GM19324 (cell line): ENCODE data around the gene RNU5B-1.
"Not testable (repeated sequence)": the region's sequence is repeated elsewhere in the genome, so short reads cannot be mapped to it uniquely, and the experiment has no call there.

Source experiments
- ATAC-seq: cut with Tn5 transposase; IDR thresholded peaks from one replicate; pipeline ENCODE4 v1.9.1; 2021; ENCODE audit warnings: mild to moderate bottlenecking, moderate library complexity; ENCODE audit not compliant: unreplicated experiment, low FRiP score

Gene RNU5B-1

GRCh38 chr15:65339920-65340319, 35.4 kb downstream of the RNU5B-1 start:
- ATAC-seq, result no peak

- ATAC-seq, result no peak
These were observed 38.0 kb downstream of the RNU5B-1 start for GRCh38 chr15:65342493-65342892.

GRCh38 chr15:65343374-65343981, 39.0 kb downstream of the RNU5B-1 start:
- no peak for ATAC-seq

DNA sequence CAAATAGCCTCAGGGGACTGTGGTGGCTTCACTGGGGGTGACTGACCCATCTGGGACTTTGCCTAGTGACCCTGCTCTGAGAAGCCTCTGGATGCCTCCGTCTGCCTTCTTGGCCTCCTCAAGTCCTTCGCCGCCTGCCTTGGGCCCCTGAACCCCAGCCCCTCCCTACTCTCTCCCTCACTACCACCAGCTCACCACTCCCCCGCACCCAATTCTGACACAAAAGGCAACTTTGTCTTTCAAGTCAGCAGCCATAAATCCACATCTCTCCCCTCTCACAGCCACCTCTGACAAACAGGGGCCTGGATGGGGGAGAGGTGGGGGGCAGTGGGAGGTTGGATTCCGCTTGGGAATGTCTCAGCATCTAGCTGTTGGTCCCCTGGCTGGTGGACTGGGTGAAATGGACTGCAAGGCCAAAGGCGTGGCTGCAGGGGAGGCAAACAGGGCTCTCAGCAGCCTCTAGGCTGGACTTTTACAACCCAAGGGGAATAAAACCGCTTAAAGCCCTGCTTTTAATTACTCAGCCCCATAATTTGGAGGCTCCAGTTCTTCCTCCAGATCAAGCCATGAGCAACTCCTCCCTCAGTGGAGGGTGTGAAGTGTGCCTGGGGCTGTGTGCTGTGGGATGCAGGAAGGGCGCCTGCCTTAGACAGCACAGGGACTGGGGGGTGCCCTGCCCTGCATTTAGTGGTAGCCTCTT, 39.9 kb downstream of the RNU5B-1 start:
- ATAC-seq, result no peak

GRCh38 chr15:65344914-65345275, 40.4 kb downstream of the RNU5B-1 start:
- no peak for ATAC-seq

GRCh38 chr15:65346856-65347598, 42.5 kb downstream of the RNU5B-1 start:
- no peak for ATAC-seq

GRCh38 chr15:65347756-65348155, 43.3 kb downstream of the RNU5B-1 start:
- ATAC-seq, result not testable (repeated sequence)

- ATAC-seq, result no peak
These were observed 44.9 kb downstream of the RNU5B-1 start for GRCh38 chr15:65349338-65349737.

- ATAC-seq, result not testable (repeated sequence)
These were observed 47.5 kb downstream of the RNU5B-1 start for GRCh38 chr15:65351972-65352371.
